ENCODE measurements around the gene OLFM1.
"Not testable (repeated sequence)": the region's sequence is repeated elsewhere in the genome, so short reads cannot be mapped to it uniquely, and the experiment has no call there.

Gene OLFM1

GRCh38 chr9:135136991-135137832, 49.7 kb downstream of the OLFM1 start:
- DNase-seq: no peak

GRCh38 chr9:135138078-135138855, 50.8 kb downstream of the OLFM1 start:
- no peak for DNase-seq

GRCh38 chr9:135139366-135139959, 52.0 kb downstream of the OLFM1 start:
- no peak for DNase-seq

- DNase-seq: no peak
These were observed 53.8 kb downstream of the OLFM1 start for GRCh38 chr9:135141183-135141774.

DNA sequence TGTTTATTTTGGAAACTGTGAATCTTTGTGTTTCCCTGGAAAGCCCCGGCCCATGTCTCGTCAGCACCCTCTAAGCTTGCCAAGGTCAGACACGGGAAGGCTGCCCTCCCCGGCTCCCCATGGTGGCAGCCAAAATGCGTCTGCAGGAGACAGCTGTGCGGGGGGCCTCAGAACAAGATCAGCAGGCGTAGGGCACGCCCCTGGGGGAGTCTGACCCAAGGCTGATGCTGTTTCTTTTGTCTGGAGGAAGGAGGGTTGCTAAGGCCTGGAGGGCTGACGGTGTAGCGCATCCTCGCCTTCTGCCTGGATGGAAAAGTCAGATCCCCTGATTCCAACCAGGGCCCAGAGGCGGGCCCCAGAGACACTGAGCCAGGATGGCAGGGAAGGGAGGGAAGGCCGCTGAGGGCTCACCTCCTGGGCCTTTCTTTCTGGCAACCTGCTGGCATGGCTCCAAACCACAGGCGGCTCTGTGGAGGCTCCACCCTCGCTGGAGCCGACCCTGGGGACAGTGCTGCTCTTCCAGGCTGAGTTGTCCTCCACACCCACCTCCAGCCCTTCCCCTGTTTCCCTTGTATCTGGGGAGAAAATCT, 57.2 kb downstream of the OLFM1 start:
- no peak for DNase-seq

DNA sequence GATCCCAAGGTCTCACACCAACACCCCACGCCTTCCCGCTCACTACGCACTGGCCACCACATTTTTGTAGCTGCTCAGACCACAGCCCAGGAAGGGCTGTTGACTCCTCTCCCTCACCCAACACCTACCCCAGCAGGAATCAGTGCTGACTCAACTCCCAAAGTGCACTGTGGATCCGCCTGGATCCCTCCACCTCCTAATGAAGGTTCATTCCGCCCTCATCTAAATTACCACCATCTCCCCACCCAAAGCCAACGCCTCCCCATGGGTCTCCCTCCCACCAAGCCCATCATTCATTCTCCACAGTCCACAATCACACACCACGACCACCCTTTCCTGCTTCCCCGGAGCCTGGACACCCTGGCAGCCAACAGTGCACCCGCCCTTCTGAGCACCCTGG, 57.8 kb downstream of the OLFM1 start:
- DNase-seq: no peak

DNA sequence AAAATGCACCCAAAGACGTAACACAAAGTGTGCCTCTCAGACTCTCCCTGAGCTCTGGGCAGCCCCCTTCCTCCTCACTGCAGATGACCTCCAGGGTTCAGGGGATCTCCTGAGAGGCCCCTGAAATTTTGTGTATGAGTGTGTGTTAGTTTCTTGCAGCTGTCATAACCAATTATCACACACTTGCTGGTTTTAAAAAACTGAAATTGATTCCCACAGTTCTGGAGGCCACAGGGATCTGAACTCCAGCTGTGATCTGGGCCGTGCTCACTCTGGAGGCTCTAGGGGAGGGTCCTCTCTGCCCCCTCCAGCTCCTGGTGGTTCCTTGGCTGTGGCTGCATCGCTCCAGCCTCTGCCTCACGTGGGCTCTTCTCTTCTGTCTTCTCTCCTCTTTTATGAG, 58.8 kb downstream of the OLFM1 start:
- no peak for DNase-seq

- no peak for DNase-seq
These were observed 59.5 kb downstream of the OLFM1 start for GRCh38 chr9:135146766-135147473.

DNA sequence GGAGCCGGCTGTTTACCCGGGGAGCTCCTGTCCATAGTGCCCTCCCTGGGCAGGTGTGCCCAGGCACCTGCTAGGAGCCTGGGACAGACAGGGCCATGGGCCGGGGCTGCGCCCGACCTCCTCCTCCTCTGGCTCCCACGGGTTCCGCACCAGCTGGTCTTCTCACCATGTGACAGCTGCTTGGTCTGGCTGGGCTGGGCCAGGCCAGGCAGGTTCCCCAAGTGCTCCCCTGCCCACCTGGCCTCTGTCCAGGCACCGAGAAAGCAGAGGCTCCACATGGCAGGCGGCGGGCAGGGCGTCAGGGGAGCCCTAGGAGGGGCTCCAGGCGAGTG, 60.0 kb downstream of the OLFM1 start:
- DNase-seq: no peak

DNA sequence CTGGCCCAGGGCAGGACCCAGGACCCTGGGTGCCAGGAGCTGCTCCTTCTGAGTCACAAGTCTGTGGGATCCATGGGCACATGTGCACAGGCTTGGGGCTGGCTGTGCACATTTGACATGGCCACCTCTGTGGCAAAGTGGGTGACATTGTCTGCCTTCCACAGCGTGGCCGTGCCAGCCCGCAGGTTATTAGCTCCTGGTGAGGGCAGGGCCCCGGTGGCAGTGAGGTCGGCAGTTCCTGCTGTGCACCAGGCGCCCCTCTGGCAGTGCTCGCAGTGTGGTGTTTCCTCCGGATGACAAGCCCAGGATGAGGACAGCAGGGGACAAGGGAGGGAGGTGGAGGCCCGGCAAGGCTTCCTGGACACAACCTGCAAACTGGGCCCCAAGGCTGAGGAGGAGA, 60.5 kb downstream of the OLFM1 start:
- no peak for DNase-seq

GRCh38 chr9:135148386-135148785, 60.9 kb downstream of the OLFM1 start:
- no peak for DNase-seq

- not testable (repeated sequence) for DNase-seq
These were observed 62.4 kb downstream of the OLFM1 start for GRCh38 chr9:135149901-135150300.

DNA sequence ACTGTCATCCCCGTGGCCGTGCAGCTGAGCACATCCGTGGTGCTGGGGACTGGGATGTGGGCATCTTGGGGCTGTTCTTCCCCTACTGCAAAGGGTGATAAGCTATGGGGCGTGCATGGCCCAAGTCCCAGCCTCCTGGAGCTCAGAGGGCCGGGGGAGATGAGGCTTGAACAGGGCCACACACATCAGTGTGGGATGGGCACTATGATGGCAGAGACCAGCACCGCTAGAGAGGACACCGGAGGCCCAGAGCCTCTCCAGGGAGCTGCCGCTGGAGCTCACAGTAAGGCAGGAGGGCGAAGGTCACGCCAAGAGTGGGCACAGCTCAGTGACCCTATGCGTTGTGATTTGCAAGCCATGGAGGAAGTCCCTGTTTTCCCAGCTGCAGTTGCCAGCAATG, 63.5 kb downstream of the OLFM1 start:
- DNase-seq: no peak

- DNase-seq: no peak
These were observed 64.5 kb downstream of the OLFM1 start for GRCh38 chr9:135151757-135152613.

DNA sequence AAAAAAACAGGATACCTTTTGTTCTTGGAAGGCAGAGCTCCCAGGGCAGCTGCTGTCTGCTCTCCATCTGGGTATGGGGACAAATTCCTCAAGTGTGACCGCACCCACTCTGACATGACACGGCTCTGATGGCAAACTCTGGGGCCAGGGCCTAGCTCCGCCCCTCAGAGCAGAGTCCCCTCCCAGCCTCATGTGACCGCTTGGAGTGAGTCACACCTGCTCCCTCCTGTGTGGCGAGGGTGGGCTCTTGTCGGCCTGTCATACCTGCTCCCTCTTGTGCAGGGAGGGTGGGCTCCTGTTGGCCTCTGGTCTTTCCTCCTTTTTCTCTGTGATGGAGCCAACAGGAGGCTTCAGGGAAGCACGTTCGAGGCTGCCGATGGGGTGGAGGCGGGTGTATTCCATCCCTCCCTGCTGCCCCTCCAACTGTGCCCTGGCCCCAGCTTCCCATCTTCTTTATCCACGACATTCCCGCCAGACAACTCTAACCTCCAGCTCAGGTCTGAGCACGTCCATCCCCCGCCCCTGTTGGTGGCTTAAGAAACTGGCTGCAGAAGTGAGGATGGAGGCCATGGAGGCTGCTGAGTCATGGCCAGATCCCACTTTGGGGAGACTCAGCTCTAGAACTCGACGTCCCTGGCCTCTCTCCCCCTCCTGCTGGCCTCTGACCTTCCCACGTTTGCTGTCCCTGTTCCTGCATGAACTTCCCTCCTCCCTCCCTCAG, 65.3 kb downstream of the OLFM1 start:
- no peak for DNase-seq

GRCh38 chr9:135154050-135154615, 66.7 kb downstream of the OLFM1 start:
- DNase-seq: no peak

DNA sequence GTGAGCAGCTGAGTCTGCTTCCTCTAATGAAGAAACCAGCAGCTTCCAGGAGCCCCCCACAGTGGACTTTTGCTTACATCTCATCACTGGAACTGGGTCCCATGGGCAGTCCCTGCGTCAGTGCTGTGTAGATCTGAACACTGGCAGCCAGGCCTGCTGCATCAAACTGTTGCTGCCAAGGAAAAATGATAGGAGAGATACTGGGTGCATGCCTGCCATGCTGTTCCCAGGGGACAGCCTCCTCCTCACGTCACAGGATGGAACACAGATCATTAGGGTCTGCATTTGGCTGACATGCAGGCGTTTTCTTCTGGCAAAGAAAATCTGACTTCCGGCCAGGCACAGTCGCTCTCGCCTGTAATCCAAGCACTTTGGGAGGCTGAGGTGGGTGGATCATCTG, 67.9 kb downstream of the OLFM1 start:
- DNase-seq: no peak

DNA sequence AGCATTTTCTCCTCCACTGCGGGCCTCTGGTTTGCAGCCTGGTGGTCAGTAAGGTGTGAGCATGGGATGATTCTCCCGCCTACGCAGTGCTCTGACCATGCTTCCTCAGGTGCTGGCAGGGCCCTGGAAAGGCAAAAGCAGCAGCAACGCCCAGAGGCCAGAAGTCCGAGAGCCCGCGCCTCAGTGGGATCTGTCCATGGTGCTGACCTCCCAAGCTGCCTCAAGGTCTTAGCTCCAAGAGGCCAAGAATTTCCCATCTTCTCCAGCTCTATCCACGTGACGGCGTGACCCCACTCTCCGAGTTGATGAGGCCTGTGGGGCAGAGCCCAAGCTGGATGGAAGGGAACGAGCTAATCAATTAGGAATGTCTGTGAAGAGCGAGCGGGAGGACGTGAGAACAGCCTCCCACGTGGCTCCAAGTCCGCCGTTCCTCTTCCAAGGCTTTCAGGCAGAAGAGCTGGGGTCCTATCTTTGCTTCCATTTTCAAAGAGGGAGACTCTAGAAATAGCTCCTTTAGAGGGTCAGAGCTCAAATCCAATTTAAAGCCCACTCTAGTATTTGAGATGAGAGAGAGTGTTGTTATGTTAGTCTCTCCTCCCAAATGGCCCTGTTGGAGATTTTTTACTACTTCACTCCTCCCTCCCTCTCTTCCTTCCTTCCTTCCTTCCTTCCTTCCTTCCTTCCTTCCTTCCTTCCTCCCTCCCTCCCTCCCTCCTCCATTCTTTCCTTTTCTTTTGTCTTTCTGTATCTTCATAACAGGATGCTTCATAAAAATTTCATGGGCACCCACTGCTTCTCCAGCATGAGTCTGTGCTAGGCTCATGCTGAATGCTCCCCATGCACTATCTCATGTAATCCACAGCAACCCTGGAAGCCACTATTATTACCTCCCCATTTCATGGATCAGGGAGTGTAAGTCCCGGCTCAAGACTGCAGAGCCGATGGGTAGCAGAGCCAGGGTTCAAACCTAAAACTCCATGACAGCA, 69.3 kb downstream of the OLFM1 start:
- peak; percentile 18 for DNase-seq
